GM12891 (cell line): ENCODE measurements around the gene ASAP3.

Experiments used
- POLR2A ChIP-seq: IDR thresholded peaks from 2 replicates; pipeline ENCODE4 v1.6.1; 2011; ENCODE audit warnings: low read depth, low read length, control low read depth
- POLR2AphosphoS5 ChIP-seq: IDR thresholded peaks from 2 replicates; pipeline ENCODE4 v1.6.1; 2011; ENCODE audit warnings: low read depth, low read length, control low read depth
- SPI1 ChIP-seq: IDR thresholded peaks from 2 replicates; pipeline ENCODE4 v1.6.1; 2011; ENCODE audit warnings: low read depth, low read length, control low read depth
- TAF1 ChIP-seq: IDR thresholded peaks from 2 replicates; pipeline ENCODE4 v1.6.1; 2011; ENCODE audit warnings: low read depth, low read length, control low read depth

DNA sequence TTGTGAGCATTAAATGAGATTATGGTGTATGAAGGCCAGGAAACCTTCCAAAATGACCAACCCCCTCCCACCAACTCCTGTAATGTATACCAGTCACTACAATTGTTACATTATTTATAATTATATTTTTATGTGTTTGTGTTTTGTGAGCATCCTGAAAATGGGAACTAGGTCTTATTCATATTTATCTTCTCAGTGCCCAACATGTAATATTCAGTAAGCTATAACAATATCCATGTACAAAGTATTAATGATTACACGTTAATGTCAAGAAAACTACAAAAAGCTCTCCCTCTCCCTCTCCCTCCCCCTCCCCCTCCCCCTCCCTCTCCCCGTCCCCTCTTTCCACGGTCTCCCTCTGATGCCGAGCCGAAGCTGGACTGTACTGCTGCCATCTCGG, 19.0 kb upstream of the ASAP3 start:
- TF ChIP-seq POLR2A, result no peak
- TF ChIP-seq SPI1, result no peak
- TF ChIP-seq POLR2AphosphoS5, result no peak
- no peak for TF ChIP-seq TAF1
